Measurements from ENCODE around the gene PAQR9.
"Not testable (repeated sequence)": the region's sequence is repeated elsewhere in the genome, so short reads cannot be mapped to it uniquely, and the experiment has no call there.

PAQR9 gene

GRCh38 chr3:142992323-142992722 is 28.8 kb upstream of the PAQR9 start:
- no peak for TF ChIP-seq CTCF (conservative IDR thresholded peaks at IDR 0.05)
- H3K27ac ChIP-seq: no peak overlapping the region

- no peak overlapping the region for H3K27ac ChIP-seq
- TF ChIP-seq CTCF (conservative IDR thresholded peaks at IDR 0.05): no peak
Measured at GRCh38 chr3:142990721-142991120, 27.2 kb upstream of the PAQR9 start.

- H3K27ac ChIP-seq: not testable (repeated sequence)
Measured at GRCh38 chr3:142988826-142989225, 25.4 kb upstream of the PAQR9 start.

- H3K27ac ChIP-seq: not testable (repeated sequence)
Measured at GRCh38 chr3:142988221-142988620, 24.7 kb upstream of the PAQR9 start.

GRCh38 chr3:142987707-142988106 is 24.2 kb upstream of the PAQR9 start:
- no peak for TF ChIP-seq CTCF (conservative IDR thresholded peaks at IDR 0.05)
- no peak overlapping the region for H3K27ac ChIP-seq

- no peak overlapping the region for H3K27ac ChIP-seq
- TF ChIP-seq CTCF (conservative IDR thresholded peaks at IDR 0.05): peak; percentile 83
Measured at GRCh38 chr3:142987080-142987700, 23.7 kb upstream of the PAQR9 start.

- no peak overlapping the region for H3K27ac ChIP-seq
- TF ChIP-seq CTCF (conservative IDR thresholded peaks at IDR 0.05): no peak
Measured at GRCh38 chr3:142984255-142984654, 20.8 kb upstream of the PAQR9 start.

GRCh38 chr3:142983318-142983717 is 19.8 kb upstream of the PAQR9 start:
- no peak overlapping the region for H3K27ac ChIP-seq
- no peak for TF ChIP-seq CTCF (conservative IDR thresholded peaks at IDR 0.05)
